ENCODE data around the gene PTPRT. TPM values are rescaled to one million over a fixed set of nuclear protein-coding genes. Genes with fewer than 3 reads are reported as not detected.

The PTPRT gene
- total RNA-seq, 1 experiment from 2014 or later: not detected

- no peak for TF ChIP-seq EZH2 (IDR thresholded peaks at IDR 0.05)
- no peak for TF ChIP-seq FOSL1 (IDR thresholded peaks at IDR 0.05; ENCODE audit: low read depth)
- no peak for TF ChIP-seq CBX3 (IDR thresholded peaks at IDR 0.05; ENCODE audit: low read depth)
- TF ChIP-seq, protein P1, sequence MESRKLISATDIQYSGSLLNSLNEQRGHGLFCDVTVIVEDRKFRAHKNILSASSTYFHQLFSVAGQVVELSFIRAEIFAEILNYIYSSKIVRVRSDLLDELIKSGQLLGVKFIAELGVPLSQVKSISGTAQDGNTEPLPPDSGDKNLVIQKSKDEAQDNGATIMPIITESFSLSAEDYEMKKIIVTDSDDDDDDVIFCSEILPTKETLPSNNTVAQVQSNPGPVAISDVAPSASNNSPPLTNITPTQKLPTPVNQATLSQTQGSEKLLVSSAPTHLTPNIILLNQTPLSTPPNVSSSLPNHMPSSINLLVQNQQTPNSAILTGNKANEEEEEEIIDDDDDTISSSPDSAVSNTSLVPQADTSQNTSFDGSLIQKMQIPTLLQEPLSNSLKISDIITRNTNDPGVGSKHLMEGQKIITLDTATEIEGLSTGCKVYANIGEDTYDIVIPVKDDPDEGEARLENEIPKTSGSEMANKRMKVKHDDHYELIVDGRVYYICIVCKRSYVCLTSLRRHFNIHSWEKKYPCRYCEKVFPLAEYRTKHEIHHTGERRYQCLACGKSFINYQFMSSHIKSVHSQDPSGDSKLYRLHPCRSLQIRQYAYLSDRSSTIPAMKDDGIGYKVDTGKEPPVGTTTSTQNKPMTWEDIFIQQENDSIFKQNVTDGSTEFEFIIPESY (IDR thresholded peaks at IDR 0.05; ENCODE audit: extremely low read depth, insufficient replicate concordance, low read length): no peak
- TF ChIP-seq CTCF (IDR thresholded peaks at IDR 0.05 in 2 of 3, conservative IDR thresholded peaks at IDR 0.05 in 1 of 3; ENCODE audit: borderline replicate concordance in 1 of 3, insufficient read depth in 1 of 3, low read depth in 2 of 3, low read length in 2 of 3): no peak
- no peak for TF ChIP-seq ZNF274 (IDR thresholded peaks at IDR 0.05; ENCODE audit: low read depth, low read length)
- TF ChIP-seq ZFX (IDR thresholded peaks at IDR 0.05): no peak
- no peak for TF ChIP-seq SP1 (IDR thresholded peaks at IDR 0.05; ENCODE audit: low read depth)
Measured at GRCh38 chr20:42641886-42642285, 547.8 kb downstream of the PTPRT start (continued).

DNA sequence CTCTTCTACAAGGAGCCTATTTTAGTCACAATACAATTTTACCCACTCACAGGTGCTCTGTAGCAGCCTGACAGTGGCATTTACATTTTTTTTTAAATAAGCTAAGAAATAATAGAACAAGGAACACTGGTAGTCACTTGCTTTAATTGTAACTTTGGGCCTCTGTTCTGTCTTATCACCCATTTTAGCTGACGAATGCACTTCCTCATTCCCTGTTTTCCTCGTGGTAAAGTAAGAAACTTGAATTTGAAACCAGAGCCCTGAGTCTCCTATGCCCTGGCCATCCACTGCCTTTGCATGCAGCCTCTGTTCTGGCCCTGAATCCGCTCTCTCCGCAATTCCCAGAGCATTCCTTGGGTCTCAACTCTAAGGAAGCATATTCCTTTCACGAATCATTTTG is 550.6 kb downstream of the PTPRT start:
- DNase-seq (ENCODE audit: low read depth, low spot score): no peak
- H3K4me1 ChIP-seq (ENCODE audit: control insufficient read depth in 1 of 2, insufficient read depth in 2 of 2, low read length in 2 of 2): no peaks in the 10 kb centered on the region
- no peak overlapping the region for H3K9ac ChIP-seq (ENCODE audit: low read length)
- H3K36me3 ChIP-seq (ENCODE audit: control insufficient read depth in 1 of 2, insufficient read depth in 2 of 2, low read length in 2 of 2): no peaks in the 10 kb centered on the region
- POLR2A ChIA-PET: no interaction called here
- RAD21 ChIA-PET (ENCODE audit: low non-redundant PET in 1 of 2, low total read pairs in 2 of 2, uncharacterized antibody in 2 of 2, unreplicated experiment in 2 of 2): no interaction called here
- BruUV-seq (replicated peaks): no TSS peak
- no peaks in the 10 kb centered on the region for H3K9me2 ChIP-seq (ENCODE audit: insufficient read depth)
- no peaks in the 10 kb centered on the region for H3K27me3 ChIP-seq (ENCODE audit: insufficient read depth, low read length)
- no peak for TF ChIP-seq CBX3 (IDR thresholded peaks at IDR 0.05; ENCODE audit: low read depth)
- TF ChIP-seq SRF (IDR thresholded peaks at IDR 0.05; ENCODE audit: low read depth): no peak
- TF ChIP-seq, protein P1 (IDR thresholded peaks at IDR 0.05; ENCODE audit: extremely low read depth, insufficient replicate concordance, low read length): no peak
- intact Hi-C loops (cut with micrococcal nuclease): no loop called here
- no peak overlapping the region for H3K4me2 ChIP-seq (ENCODE audit: low read length)
- H3K27ac ChIP-seq (ENCODE audit: low read depth, low read length): no peak overlapping the region
- CTCF ChIA-PET: no interaction called here
- no peak overlapping the region for H2AFZ ChIP-seq (ENCODE audit: low read depth, low read length, poor library complexity, severe bottlenecking)
- no peak for ATAC-seq
- no peak overlapping the region for H3K4me3 ChIP-seq (replicated peaks in 1 of 2; ENCODE audit: low read depth in 1 of 2, low read length in 2 of 2)
- H3K9me3 ChIP-seq (ENCODE audit: control insufficient read depth in 1 of 2, insufficient read depth in 1 of 2, low read depth in 1 of 2, low read length in 2 of 2): peaks cover 5 to 41% of the 10 kb centered on the region in 2 experiments; a peak in 2 of 4 replicates
- H4K20me1 ChIP-seq (ENCODE audit: insufficient read depth): no peaks in the 10 kb centered on the region
- H3K79me2 ChIP-seq (ENCODE audit: insufficient read depth, low read length): no peaks in the 10 kb centered on the region

Measured in HCT116 (cell line).